ENCODE results near the gene DMAP1.
"Not testable (repeated sequence)": the region's sequence is repeated elsewhere in the genome, so short reads cannot be mapped to it uniquely, and the experiment has no call there.

DMAP1 gene, protein sequence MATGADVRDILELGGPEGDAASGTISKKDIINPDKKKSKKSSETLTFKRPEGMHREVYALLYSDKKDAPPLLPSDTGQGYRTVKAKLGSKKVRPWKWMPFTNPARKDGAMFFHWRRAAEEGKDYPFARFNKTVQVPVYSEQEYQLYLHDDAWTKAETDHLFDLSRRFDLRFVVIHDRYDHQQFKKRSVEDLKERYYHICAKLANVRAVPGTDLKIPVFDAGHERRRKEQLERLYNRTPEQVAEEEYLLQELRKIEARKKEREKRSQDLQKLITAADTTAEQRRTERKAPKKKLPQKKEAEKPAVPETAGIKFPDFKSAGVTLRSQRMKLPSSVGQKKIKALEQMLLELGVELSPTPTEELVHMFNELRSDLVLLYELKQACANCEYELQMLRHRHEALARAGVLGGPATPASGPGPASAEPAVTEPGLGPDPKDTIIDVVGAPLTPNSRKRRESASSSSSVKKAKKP

DNA sequence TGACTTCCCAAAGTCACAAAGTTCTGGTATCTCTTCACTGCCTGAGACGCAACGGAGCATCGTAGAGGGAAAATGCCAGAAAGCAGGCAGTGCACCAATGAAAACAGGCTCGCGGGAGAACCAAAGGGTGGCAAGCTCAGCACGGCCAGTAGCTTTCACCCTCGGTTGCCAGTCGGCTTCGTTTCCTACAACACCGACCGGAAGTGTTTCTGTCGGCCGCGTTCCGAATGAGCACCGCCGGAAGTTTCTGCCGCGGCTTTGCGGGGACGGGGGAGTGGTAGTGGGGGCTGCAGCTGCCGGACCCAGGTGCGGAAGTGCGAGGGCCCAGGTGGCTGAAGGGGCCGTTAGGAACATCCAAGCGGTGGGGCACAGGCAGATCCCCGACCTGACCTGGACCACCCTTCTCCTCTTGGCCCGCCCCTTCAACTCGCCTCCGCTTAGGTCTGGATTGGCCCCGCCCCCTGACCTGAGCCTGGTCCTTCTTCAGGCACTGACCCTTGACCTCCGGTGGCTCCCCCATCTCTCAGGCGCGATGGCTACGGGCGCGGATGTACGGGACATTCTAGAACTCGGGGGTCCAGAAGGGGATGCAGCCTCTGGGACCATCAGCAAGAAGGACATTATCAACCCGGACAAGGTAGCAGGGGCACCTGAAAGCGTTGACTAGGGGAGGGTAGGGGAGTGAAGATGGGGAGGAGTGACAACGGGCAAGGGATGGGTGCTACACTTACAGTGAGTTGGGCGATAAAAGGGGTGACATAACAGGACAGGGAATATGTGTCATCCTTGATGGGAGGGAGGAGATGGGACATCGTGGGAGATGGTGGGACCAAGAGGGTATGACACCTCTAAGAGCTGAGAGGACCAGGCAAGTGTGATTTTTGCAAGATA lies at the start of gene DMAP1:
Gene DMAP1, plus strand, starts transcription at position 250 of the 891 bp plus-strand sequence. Its CDS starts 283 bp downstream, at position 533.
- DNase-seq (ENCODE audit: extremely low read depth in 1 of 2, low read depth in 1 of 2), result peak; percentile 63 to 73

DNA sequence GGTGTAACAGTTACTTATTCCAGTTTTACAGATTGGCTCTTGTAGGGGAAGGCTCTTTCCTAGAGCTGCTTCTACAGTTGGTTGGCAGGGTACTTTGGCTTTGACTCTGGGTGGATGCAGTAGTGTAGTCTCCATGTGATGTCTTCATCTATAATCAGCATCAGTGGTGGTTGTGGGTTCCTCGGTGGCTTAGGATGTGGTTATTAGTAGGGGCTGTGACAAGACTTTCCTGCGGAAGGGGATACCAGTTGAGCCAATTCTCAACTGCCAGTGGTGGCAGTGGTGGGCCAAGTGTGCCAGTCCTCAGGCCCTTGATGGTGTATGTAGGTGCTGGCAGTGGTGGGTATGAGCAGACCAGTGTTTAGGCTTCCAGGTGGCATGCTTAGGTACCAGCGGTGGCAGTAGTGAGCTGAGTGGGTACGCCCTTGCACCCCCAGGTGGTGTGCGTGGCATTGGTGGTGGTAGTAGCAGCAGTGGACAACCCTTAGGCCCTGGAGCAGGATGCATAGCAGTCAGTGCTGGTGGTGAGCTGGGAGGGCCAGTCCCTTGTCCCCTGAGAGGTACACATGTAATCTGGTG lies 44.7 kb upstream of the DMAP1 start:
- no peak for DNase-seq (ENCODE audit: extremely low read depth in 1 of 2, low read depth in 1 of 2)

DNA sequence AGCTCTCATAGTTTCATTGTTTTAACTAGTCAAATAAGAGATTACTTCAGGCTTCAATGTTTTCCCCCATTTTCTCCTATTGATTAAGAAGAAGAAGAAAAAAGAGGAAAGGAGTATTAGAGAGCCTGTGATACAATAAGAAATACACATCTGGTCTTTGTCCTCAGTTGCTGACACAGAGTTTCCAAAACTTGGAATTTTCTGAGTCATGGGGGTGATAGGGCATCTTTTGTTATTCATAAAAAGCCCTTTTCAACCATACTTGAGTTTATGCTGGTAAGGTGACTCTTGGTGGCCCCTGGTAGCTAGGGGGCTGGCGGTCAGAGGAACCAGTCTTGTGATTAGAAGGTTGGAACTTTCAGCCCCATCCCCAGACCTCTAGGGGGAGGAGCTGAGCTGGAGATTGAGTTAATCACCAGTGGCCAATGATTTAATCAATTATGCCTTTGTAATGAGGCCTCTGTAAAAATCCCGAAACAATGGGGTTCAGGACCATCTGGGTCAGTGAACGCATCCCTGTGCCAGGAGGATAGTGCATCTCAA lies 42.9 kb upstream of the DMAP1 start:
- no peak for DNase-seq (ENCODE audit: extremely low read depth in 1 of 2, low read depth in 1 of 2)

DNA sequence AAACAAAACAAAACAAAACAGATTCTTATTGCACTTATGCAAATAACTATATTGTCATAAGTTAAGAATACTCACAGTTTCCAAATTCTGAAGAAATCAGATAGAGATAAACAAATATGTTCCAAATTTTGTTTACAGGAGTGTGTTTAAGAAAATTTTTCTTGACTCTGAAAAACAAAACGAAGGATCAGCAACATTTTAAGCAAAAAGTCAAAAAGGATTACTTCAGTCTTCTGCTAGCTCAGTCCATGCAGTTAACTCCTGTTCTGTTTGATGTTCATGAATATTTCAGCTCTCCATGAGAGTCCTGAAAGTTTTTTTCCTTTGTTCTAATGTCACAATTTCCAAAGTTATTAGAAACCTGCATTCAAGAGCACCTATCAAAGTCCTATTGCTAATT lies 38.6 kb upstream of the DMAP1 start:
- DNase-seq (ENCODE audit: extremely low read depth in 1 of 2, low read depth in 1 of 2), result no peak

DNA sequence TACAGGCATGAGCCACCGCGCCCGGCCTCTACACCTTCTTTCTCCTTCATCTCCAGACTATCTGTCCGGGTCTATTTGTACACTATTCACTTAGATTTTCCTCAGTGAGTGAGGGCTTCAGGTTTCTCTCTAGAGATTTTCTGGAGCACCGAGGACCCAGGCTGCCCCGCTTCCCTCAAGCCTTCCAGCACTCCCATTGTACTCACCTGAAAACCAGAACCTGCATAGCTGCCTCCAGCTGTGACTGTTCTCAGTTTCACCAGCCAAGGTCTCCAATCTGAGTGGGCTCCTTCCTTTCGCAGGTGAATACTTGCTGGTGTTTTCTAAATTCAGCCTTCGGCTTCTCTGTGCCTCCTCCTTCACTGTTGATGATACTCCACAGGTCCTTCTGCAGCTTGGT lies 12.9 kb upstream of the DMAP1 start:
- no peak for DNase-seq (ENCODE audit: extremely low read depth in 1 of 2, low read depth in 1 of 2)

DNA sequence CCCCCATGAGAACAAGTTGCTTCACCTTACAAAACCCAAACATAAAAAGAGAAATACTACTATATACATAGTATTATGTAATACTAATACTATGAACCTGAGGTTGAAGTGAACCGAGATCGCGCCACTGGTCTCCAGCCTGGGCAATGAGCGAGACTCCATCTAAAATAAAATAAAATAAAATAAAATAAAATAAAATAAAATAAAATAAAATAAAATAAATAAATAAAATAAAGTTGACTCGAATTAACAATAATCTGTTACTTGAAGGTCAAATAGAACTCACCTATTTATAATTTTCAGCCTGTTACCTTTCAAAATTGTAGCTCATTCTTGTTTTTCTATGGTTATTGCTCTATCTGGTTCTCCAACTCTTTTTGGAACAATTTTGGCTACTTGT lies 6.7 kb upstream of the DMAP1 start:
- DNase-seq (ENCODE audit: extremely low read depth in 1 of 2, low read depth in 1 of 2), result not testable (repeated sequence)

DNA sequence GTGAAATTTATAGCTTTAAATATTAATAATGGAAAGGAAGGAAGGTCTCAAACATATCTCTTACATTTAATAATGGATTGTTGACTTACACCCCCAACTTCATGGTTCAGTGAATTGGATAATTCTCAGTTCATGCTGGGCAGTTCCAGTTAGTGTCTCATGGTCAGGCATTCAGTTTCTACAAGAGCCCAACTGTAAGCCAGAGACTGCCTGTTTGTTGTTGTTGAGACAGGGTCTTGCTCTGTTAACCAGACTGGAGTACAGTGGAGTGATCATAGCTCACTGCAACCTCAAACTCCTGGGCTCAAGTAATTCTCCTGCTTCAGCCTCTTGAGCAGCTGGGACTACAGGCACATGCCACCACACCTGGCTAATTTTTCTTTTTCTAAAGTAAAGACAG lies 5.0 kb upstream of the DMAP1 start:
- no peak for DNase-seq (ENCODE audit: extremely low read depth in 1 of 2, low read depth in 1 of 2)

DNA sequence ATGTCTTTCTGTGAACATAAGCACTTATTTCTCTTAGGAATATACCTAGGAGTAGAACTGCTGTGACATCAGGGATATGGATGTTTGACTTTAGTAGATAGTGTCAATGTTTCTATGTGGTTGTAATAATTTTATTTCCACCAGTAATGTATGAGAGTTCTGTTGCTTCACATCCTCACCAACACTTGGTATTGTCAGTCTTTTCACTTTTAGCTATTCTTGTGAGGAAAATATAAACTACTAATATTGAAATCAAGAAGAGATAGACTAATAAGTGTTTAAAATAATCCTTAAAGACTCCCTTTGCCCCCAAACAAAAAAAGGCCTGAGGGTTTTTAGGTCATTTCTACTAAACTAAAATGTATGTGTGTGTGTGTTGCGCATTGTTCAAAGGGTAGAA lies 2.7 kb upstream of the DMAP1 start:
- no peak for DNase-seq (ENCODE audit: extremely low read depth in 1 of 2, low read depth in 1 of 2)

DNA sequence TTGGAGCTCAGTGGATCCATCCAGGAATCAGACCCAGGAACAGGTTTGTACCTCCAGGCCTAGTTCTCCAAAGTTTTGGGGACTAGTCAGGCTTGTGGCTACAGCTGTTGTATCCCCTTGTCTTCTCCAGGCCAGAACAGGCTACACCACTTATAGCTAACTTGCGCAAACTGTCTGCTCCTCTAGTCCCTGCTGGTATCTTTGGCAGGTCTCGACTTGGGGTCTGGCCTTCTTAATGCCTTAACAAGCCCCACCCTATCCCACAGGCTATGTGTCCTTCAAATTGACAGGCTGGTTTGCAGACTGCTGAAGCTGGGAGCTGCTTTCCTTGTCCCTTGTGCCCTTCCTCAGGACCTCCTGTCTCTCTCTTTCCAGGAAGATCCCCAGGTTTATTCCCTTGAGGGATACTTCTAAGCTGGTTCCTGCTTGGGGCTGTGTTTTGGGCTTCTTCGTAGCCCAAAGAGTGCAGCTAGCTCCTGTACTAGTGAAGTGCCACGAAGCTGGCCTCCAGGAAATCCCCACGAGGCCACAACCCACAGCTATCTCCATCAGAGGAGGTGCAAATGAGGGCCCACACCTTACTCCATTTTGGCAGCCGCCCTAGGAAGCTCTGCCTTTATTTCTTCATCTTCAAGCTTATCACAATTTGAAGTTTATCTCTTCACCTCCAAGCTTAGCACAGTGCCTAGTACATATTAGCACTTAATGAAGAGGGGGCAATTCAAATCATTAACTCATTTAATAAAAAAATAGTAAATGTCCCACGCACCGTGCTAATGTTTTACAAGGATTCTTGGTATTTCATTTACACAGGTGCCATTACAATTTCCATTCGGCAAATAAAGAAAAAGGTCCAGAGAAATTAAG lies 683 bp upstream of the DMAP1 start:
- DNase-seq (ENCODE audit: extremely low read depth in 1 of 2, low read depth in 1 of 2), result no peak

DNA sequence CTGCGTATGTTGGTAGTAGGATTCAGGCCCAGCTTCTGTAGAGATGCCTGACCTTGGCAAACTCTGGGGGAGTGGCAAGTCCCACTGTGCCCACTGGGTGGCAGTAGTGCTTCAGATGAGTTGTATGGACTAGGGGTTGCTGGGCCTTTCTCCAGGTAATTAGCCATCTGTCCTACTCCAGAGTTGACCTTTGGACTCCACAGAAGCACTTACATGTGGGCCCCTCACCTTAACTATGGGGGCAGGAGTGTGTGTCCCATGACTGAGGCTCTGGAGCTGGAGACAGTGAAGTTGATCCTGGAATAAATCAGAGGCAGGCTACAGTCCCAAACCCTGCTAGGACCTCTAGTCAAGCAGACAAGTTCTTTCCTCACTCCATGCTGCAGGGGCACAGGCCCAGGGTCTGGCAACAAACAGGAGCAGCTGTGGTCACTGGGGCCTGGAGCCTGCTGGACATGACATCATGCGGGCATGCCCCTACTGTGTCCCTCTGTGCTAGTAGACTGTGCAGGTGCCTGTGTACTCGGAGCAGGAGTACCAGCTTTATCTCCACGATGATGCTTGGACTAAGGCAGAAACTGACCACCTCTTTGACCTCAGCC lies 4.6 kb downstream of the DMAP1 start:
- peak; percentile 35 to 51 for DNase-seq (ENCODE audit: extremely low read depth in 1 of 2, low read depth in 1 of 2)

DNA sequence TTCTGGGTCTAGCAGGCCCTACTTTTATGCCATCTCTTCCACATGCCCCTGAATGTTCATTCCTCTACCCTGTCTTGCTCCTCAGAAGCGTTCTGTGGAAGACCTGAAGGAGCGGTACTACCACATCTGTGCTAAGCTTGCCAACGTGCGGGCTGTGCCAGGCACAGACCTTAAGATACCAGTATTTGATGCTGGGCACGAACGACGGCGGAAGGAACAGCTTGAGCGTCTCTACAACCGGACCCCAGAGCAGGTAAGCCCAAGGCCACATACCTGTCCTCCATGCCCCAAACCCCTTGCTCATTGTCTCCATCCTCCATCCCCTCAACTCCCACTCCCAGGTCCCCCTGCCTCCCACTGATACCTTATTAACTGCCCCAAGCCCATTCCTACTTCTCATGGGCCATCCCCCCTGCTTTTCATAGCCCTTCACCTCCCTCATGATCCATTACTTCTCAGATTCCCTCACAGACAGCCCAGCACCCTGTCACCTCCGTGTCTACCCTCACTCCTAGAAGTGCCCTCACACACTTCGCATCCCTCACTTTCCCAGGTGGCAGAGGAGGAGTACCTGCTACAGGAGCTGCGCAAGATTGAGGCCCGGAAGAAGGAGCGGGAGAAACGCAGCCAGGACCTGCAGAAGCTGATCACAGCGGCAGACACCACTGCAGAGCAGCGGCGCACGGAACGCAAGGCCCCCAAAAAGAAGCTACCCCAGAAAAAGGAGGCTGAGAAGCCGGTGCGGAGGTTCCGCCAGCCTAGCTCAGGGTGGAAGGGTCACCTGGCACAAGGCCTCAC lies 5.4 kb downstream of the DMAP1 start:
- DNase-seq (ENCODE audit: extremely low read depth in 1 of 2, low read depth in 1 of 2), result no peak

DNA sequence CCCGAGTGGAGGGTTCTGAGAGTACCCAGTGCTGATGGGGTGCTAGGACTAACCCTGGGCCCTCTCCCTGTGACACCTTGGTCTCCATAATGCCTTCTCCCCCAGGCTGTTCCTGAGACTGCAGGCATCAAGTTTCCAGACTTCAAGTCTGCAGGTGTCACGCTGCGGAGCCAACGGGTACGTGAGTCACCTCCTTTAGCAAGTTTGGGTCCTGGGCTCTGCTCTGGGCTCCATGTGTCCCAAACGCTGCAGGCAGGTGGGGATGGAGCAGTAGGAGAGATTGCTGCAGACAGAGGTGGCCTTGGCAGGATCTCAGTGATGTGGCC lies 6.0 kb downstream of the DMAP1 start:
- DNase-seq (ENCODE audit: extremely low read depth in 1 of 2, low read depth in 1 of 2), result no peak

DNA sequence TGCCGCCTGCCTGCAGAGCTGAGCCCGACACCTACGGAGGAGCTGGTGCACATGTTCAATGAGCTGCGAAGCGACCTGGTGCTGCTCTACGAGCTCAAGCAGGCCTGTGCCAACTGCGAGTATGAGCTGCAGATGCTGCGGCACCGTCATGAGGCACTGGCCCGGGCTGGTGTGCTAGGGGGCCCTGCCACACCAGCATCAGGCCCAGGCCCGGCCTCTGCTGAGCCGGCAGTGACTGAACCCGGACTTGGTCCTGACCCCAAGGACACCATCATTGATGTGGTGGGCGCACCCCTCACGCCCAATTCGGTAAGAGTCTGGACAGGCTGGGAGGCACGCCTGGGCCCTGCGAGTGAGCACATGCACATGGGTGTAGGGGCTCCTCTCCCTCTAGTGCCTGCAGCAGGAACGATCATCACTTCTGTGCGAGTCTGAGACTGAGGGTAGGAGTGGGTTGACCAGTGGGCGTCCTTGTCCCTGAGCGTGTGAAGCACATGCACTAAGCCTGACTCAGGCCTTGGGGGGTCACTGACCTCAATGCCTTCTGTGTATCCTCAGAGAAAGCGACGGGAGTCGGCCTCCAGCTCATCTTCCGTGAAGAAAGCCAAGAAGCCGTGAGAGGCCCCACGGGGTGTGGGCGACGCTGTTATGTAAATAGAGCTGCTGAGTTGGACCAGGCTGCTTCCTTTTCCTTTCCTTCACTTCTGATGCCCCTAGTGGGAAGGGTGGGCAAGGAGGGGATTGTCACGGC lies 6.9 kb downstream of the DMAP1 start:
- DNase-seq (ENCODE audit: extremely low read depth in 1 of 2, low read depth in 1 of 2), result no peak

DNA sequence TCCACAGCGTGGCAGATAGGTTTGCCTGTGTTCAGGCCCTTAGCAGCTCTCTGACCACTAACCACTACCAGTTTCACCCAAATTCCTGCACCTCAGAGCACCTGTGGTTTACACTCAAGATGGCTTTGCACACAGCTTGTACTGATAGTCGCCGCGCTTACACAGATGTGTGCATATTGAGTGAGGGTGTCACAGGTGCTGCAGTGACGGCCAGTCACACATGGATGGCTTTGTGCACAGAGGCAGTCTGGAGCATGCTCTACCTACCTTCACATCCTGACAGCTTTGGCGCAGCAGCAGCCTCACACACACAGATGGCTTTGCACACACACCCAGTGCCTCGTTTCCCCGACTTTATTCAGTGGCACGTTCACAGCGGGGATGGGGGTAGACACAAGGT lies 7.5 kb downstream of the DMAP1 start:
- no peak for DNase-seq (ENCODE audit: extremely low read depth in 1 of 2, low read depth in 1 of 2)

DNA sequence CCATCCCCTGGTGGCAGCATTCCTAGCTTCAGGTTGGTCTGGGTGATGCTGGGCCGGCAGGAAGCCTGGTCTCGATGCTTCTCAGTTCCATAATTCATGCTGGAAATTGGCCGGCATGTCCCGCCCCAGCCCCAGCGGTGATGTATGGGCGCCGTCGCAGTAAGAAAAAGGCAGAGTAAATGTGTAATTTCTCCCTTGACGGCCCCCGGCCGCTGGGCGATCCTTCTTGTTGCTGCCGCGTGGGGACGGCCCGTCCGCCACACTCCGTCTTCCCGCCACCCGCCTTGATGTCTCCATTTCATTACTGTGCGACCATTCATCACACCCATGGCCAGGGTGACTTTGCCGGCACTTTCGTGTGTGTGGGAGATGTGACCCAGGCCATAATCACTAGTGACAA lies 8.5 kb downstream of the DMAP1 start:
- DNase-seq (ENCODE audit: extremely low read depth in 1 of 2, low read depth in 1 of 2), result no peak

DNA sequence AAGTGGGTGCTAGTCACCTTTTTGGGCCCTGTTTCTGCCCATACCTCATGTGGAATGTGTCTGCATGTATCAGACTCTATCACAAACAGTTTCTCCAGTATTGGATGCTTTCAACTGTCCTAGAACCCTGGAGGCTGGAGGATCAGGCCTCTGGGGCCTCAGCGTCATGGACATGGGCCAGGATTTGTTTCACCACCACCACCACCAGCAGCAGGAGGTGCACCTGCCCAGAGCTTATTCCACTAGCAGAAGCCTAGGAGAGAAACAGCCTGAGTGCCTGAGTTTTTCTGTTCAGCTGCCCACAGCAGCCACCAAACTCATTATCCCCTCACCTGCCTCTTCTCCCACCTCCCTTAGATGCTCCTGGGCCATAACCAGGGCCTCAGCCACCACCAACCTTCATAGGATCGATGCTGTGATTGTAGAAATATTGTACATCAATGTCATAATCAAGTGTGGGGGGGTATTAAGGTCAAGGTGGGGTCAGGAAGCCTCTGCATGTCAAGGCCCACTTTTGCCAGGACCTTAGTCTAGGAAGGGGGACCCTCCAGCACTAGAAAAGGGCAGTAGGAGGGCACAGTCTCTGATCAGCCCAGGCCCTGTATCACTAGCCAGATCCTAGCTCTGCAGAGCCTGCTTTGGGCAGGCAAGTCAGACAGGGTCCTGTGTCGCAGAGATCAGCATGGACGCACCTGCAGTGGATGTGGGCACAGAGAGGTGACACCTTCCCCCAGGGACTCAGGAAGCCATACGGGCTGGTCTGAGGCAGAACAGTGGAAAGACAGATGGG lies 9.3 kb downstream of the DMAP1 start:
- DNase-seq (ENCODE audit: extremely low read depth in 1 of 2, low read depth in 1 of 2), result no peak

DNA sequence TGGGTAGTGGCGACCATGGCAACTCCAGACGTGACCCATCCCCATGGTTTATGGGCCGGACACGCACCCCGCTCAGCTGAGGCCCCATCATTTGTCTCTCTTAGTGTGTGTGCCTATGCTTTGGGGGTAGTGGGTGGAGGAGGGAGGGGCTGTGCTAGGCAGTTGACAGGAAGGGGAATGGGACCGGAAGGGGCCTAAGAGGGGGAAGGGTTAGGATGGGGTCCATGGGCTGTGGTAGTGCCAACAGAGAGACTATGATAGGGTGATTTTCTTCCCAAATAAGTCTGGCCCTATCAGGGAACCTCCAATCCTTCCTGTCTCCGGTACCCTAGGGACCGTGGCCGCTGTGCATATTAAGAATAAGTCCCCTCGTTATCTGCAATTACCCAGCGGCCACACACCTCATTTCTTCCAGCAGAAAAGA lies 9.9 kb downstream of the DMAP1 start:
- no peak for DNase-seq (ENCODE audit: extremely low read depth in 1 of 2, low read depth in 1 of 2)

DNA sequence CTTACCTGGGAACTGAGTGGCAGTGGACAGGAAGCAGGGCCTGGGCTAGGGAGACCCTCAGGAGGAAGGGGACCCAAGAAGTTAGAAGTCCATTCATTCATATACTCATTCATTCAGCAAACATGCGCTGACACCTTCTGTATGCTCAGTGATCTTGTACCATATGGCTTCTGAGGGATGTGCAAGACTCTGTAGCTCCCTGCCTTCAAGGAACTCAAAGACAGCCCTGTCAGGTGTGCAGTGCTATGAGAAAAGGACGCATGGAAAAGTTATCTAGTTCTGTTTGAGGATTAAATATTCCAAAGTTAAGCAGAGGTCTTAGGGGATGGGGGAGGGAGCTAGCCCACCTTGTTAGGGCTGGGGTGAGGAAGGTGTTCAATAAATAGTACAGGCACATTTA lies 12.5 kb downstream of the DMAP1 start:
- DNase-seq (ENCODE audit: extremely low read depth in 1 of 2, low read depth in 1 of 2), result no peak
